OCI-LY1 (cell line): Measurements from ENCODE around the gene LZTFL1.

Experiments used
- CTCF ChIP-seq: fragments of 200-600 bp; sonication (generic), shearing (Covaris generic); IDR thresholded peaks from 2 replicates; pipeline ENCODE4 v1.5.1; 2017; ENCODE audit warnings: mild to moderate bottlenecking, antibody characterized with exemption, low read length, moderate library complexity, mixed read lengths
- EZH2 ChIP-seq: fragments of 200-600 bp; sonication (generic), shearing (Covaris generic); IDR thresholded peaks from 2 replicates; pipeline ENCODE4 v1.8.0; 2017; ENCODE audit warnings: borderline replicate concordance, mixed run types, mild to moderate bottlenecking, antibody characterized with exemption, low read length, moderate library complexity, mixed read lengths

- TF ChIP-seq CTCF: no peak
- TF ChIP-seq EZH2: no peak
These were observed 54.4 kb downstream of the LZTFL1 start for GRCh38 chr3:45787551-45787950.
